Neural cell (in vitro differentiated cells): ENCODE results near the gene LDLRAD2. TPM values are rescaled to one million over a fixed set of nuclear protein-coding genes. Genes with fewer than 3 reads are reported as not detected.

Experiments used
- H2AFZ ChIP-seq: fragments of 200-600, 300-800 bp; sonication (generic), shearing (Covaris generic); 2 replicates; pipeline ENCODE4 v1.6.0; 2014; ENCODE audit warnings: low read depth, mild to moderate bottlenecking, antibody characterized with exemption, low read length, moderate library complexity
- H3F3A ChIP-seq: fragments of 200-600 bp; shearing (Covaris generic); 2 replicates; pipeline ENCODE4 v1.6.1; 2016; ENCODE audit warnings: mild to moderate bottlenecking, moderate library complexity, mixed read lengths, antibody characterized with exemption, low read length; ENCODE audit not compliant: insufficient read depth, poor library complexity, severe bottlenecking
- H3K27ac ChIP-seq: fragments of 200-600, 300-800 bp; sonication (generic), shearing (Covaris generic); 2 replicates; pipeline ENCODE4 v1.5.1; 2014; ENCODE audit warnings: mild to moderate bottlenecking, low read length, moderate library complexity
- H3K27me3 ChIP-seq: fragments of 300-800, 200-600 bp; sonication (generic), shearing (Covaris generic); 2 replicates; pipeline ENCODE4 v1.6.0; 2014; ENCODE audit warnings: mild to moderate bottlenecking, low read depth, low read length, moderate library complexity; ENCODE audit not compliant: insufficient read depth
- H3K36me3 ChIP-seq: fragments of 300-800, 200-600 bp; sonication (generic), shearing (Covaris generic); 2 replicates; pipeline ENCODE4 v1.5.1; 2014; ENCODE audit warnings: mild to moderate bottlenecking, antibody characterized with exemption, low read length, moderate library complexity; ENCODE audit not compliant: insufficient read depth
- H3K4me2 ChIP-seq: fragments of 300-800, 200-600 bp; sonication (generic), shearing (Covaris generic); 2 replicates; pipeline ENCODE4 v1.6.0; 2014; ENCODE audit warnings: mild to moderate bottlenecking, low read length
- H3K4me3 ChIP-seq: fragments of 300-800, 200-600 bp; sonication (generic), shearing (Covaris generic); 2 replicates; pipeline ENCODE4 v1.5.1; 2014; ENCODE audit warnings: mild to moderate bottlenecking, low read length, moderate library complexity
- H3K79me2 ChIP-seq: fragments of 200-600 bp; shearing (Covaris generic); replicated peaks from 2 replicates; pipeline ENCODE4 v1.6.0; 2014; ENCODE audit warnings: mild to moderate bottlenecking, low read length, moderate library complexity; ENCODE audit not compliant: insufficient read depth
- H3K9ac ChIP-seq: fragments of 300-800, 200-600 bp; sonication (generic), shearing (Covaris generic); 2 replicates; pipeline ENCODE4 v1.6.1; 2016; ENCODE audit warnings: mild to moderate bottlenecking, low read length, mixed read lengths
- H3K9me2 ChIP-seq: fragments of 200-600 bp; shearing (Covaris generic); 2 replicates; pipeline ENCODE4 v1.6.1; 2016; ENCODE audit warnings: mild to moderate bottlenecking, low read length, mixed read lengths; ENCODE audit not compliant: insufficient read depth
- H3K9me3 ChIP-seq: fragments of 200-600, 300-800 bp; sonication (generic), shearing (Covaris generic); 2 replicates; pipeline ENCODE4 v1.6.1; 2016; ENCODE audit warnings: mild to moderate bottlenecking, mixed run types, low read length, moderate library complexity, mixed read lengths
- H4K20me1 ChIP-seq: fragments of 200-600 bp; shearing (Covaris generic); 2 replicates; pipeline ENCODE4 v1.6.1; 2016; ENCODE audit warnings: mild to moderate bottlenecking, mixed run types; ENCODE audit not compliant: insufficient read depth
- EZH2 ChIP-seq: fragments of 200-600, 300-800 bp; shearing (Covaris generic), sonication (generic); IDR thresholded peaks from 2 replicates; pipeline ENCODE4 v1.6.1; 2014; ENCODE audit warnings: antibody characterized with exemption, low read length, borderline replicate concordance, mild to moderate bottlenecking; ENCODE audit not compliant: insufficient read depth, poor library complexity, severe bottlenecking
- MXI1 ChIP-seq: fragments of 450-650 bp; conservative IDR thresholded peaks from 2 replicates; pipeline ENCODE4 v1.6.1; 2014; ENCODE audit warnings: antibody characterized with exemption, mild to moderate bottlenecking; ENCODE audit not compliant: poor library complexity, severe bottlenecking
- RAD21 ChIP-seq: fragments of 450-650 bp; conservative IDR thresholded peaks from 2 replicates; pipeline ENCODE4 v1.6.1; 2014; ENCODE audit warnings: antibody characterized with exemption, mild to moderate bottlenecking, moderate library complexity
- SMC3 ChIP-seq: fragments of 450-650 bp; conservative IDR thresholded peaks from 2 replicates; pipeline ENCODE4 v1.6.1; 2014; ENCODE audit warnings: antibody characterized with exemption, mild to moderate bottlenecking, moderate library complexity; ENCODE audit not compliant: poor library complexity
- TAF1 ChIP-seq: IDR thresholded peaks from 2 replicates; pipeline ENCODE4 v1.6.1; 2012; ENCODE audit warnings: low read depth
- polyA plus RNA-seq: library from polyadenylated mRNA; depleted of rRNA; stranded (reverse); fragments of >200 nt; gene quantifications from 2 replicates; pipeline ENCODE4 v1.2.3, GENCODE V29; 2014
- TF ChIP-seq, protein P1 (sequence below): fragments of 450-650 bp; IDR thresholded peaks from 2 replicates; pipeline ENCODE4 v1.5.1; 2014; ENCODE audit warnings: antibody characterized with exemption, mild to moderate bottlenecking, moderate library complexity; ENCODE audit not compliant: poor library complexity, severe bottlenecking
- TF ChIP-seq, protein P2 (sequence below): IDR thresholded peaks from 2 replicates; pipeline ENCODE4 v1.6.1; 2012; ENCODE audit warnings: borderline replicate concordance

The LDLRAD2 gene
- polyA plus RNA-seq, 1 donor from 2014 or later: not detected

DNA sequence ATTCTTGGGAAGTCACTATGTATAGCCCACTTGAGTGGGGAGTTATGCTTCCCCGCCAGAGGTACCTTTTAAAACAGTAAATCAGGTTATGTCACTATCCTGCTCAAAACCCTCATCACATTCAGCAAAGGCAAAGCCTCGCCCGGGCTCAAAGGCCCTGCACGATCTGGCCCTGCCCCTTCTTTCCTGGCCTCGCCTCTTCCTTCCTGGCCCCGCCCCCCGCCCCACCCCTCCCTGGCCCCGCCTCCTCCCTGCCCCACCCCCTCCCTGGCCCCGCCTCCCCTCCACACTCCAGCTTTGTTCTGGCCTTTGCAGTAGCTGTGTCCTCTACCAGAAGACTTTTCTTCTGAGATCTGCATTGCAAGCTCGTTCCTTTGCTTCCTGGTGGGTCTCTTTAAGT lies 6.6 kb downstream of the LDLRAD2 start:
- no peak overlapping the region for H2AFZ ChIP-seq
- no peaks in the 10 kb centered on the region for H3K9me3 ChIP-seq
- peaks cover 5% of the 10 kb centered on the region for H3K27me3 ChIP-seq
- no peak overlapping the region for H3K27ac ChIP-seq
- H3K36me3 ChIP-seq: no peaks in the 10 kb centered on the region
- no peak overlapping the region for H3K4me3 ChIP-seq
- no peaks in the 10 kb centered on the region for H4K20me1 ChIP-seq
- H3K9me2 ChIP-seq: no peaks in the 10 kb centered on the region
- H3K79me2 ChIP-seq: no peaks in the 10 kb centered on the region
- no peak overlapping the region for H3K9ac ChIP-seq
- no peak overlapping the region for H3K4me2 ChIP-seq
- H3F3A ChIP-seq: no peaks in the 10 kb centered on the region
- no peak for TF ChIP-seq MXI1
- no peak for TF ChIP-seq EZH2
- TF ChIP-seq RAD21: no peak
- TF ChIP-seq, protein P1, sequence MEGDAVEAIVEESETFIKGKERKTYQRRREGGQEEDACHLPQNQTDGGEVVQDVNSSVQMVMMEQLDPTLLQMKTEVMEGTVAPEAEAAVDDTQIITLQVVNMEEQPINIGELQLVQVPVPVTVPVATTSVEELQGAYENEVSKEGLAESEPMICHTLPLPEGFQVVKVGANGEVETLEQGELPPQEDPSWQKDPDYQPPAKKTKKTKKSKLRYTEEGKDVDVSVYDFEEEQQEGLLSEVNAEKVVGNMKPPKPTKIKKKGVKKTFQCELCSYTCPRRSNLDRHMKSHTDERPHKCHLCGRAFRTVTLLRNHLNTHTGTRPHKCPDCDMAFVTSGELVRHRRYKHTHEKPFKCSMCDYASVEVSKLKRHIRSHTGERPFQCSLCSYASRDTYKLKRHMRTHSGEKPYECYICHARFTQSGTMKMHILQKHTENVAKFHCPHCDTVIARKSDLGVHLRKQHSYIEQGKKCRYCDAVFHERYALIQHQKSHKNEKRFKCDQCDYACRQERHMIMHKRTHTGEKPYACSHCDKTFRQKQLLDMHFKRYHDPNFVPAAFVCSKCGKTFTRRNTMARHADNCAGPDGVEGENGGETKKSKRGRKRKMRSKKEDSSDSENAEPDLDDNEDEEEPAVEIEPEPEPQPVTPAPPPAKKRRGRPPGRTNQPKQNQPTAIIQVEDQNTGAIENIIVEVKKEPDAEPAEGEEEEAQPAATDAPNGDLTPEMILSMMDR: no peak
- TF ChIP-seq SMC3: no peak
- no peak for TF ChIP-seq TAF1
- TF ChIP-seq, protein P2, sequence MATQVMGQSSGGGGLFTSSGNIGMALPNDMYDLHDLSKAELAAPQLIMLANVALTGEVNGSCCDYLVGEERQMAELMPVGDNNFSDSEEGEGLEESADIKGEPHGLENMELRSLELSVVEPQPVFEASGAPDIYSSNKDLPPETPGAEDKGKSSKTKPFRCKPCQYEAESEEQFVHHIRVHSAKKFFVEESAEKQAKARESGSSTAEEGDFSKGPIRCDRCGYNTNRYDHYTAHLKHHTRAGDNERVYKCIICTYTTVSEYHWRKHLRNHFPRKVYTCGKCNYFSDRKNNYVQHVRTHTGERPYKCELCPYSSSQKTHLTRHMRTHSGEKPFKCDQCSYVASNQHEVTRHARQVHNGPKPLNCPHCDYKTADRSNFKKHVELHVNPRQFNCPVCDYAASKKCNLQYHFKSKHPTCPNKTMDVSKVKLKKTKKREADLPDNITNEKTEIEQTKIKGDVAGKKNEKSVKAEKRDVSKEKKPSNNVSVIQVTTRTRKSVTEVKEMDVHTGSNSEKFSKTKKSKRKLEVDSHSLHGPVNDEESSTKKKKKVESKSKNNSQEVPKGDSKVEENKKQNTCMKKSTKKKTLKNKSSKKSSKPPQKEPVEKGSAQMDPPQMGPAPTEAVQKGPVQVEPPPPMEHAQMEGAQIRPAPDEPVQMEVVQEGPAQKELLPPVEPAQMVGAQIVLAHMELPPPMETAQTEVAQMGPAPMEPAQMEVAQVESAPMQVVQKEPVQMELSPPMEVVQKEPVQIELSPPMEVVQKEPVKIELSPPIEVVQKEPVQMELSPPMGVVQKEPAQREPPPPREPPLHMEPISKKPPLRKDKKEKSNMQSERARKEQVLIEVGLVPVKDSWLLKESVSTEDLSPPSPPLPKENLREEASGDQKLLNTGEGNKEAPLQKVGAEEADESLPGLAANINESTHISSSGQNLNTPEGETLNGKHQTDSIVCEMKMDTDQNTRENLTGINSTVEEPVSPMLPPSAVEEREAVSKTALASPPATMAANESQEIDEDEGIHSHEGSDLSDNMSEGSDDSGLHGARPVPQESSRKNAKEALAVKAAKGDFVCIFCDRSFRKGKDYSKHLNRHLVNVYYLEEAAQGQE: no peak

DNA sequence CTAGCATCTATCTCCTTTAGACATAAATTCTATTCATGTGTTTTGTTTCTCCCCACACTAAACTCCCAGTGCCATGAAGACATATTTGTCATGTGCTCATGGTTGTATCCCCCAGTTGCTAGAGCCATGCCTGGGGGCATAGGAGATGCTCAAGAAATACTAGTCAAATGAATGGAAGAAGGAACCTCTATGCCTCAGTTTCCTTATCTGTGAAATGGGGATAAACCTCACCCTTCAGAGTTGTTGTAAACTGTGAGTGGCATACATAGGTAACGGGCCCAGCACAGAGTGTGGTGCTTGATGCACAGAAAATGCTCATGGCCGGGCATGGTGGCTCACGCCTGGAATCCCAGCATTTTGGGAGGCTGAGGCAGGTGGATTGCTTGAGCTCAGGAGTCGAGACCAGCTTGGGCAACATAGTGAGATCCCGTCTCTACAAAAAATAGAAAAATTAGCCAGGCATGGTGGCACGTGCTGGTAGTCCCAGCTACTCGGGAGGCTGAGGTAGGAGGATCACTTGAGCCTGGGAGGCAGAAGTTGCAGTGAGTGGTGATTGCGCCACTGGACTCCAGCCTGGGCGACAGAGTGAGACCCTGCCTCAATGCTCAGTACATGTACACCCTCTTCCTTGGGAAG lies 8.7 kb downstream of the LDLRAD2 start:
- no peaks in the 10 kb centered on the region for H3K9me3 ChIP-seq
- H3K4me3 ChIP-seq: no peak overlapping the region
- no peak overlapping the region for H3K4me2 ChIP-seq
- H3K79me2 ChIP-seq: no peaks in the 10 kb centered on the region
- no peak for TF ChIP-seq MXI1
- TF ChIP-seq EZH2: no peak
- H3K27me3 ChIP-seq: no peaks in the 10 kb centered on the region
- H3K9me2 ChIP-seq: no peaks in the 10 kb centered on the region
- no peaks in the 10 kb centered on the region for H3F3A ChIP-seq
- H4K20me1 ChIP-seq: no peaks in the 10 kb centered on the region
- no peak overlapping the region for H2AFZ ChIP-seq
- no peak overlapping the region for H3K9ac ChIP-seq
- no peaks in the 10 kb centered on the region for H3K36me3 ChIP-seq
- H3K27ac ChIP-seq: no peak overlapping the region
